SK-N-SH treated with all-trans-retinoic acid at 6 μM for 48 hours (cell line): ENCODE data around the gene LRFN5.

Experiments
- ATAC-seq: fragments of 200-7000 bp; cut with Tn5 transposase; 3 replicates; pipeline ENCODE4 v1.9.1; 2020; ENCODE audit warnings: mild to moderate bottlenecking, moderate library complexity
- ARNTL ChIP-seq: fragments of 450-650 bp; formaldehyde crosslinking; IDR thresholded peaks from 2 replicates; pipeline ENCODE4 v1.5.0; 2020; ENCODE audit warnings: low read depth, mild to moderate bottlenecking, moderate library complexity, borderline replicate concordance
- CSDC2 ChIP-seq: fragments of 250-450 bp; sonication (Bioruptor Pico); IDR thresholded peaks from 2 replicates; pipeline ENCODE4 v1.5.0; 2020; ENCODE audit warnings: mild to moderate bottlenecking, moderate library complexity
- ESRRG ChIP-seq: fragments of 250-450 bp; sonication (Bioruptor Pico); IDR thresholded peaks from 2 replicates; pipeline ENCODE4 v1.6.1; 2021; ENCODE audit warnings: mild to moderate bottlenecking
- GLIS3 ChIP-seq: fragments of 250-450 bp; sonication (Bioruptor Pico); IDR thresholded peaks from 2 replicates; pipeline ENCODE4 v1.5.0; 2020; ENCODE audit warnings: mild to moderate bottlenecking, moderate library complexity
- ISL1 ChIP-seq: fragments of 250-450 bp; sonication (Bioruptor Pico); IDR thresholded peaks from 2 replicates; pipeline ENCODE4 v2.1.2; 2022; ENCODE audit warnings: mild to moderate bottlenecking, moderate library complexity
- OSR1 ChIP-seq: fragments of 250-450 bp; sonication (Bioruptor Pico); IDR thresholded peaks from 2 replicates; pipeline ENCODE4 v1.8.0; 2022; ENCODE audit warnings: moderate library complexity, mild to moderate bottlenecking, inconsistent platforms
- RARB ChIP-seq: fragments of 250-450 bp; sonication (Bioruptor Pico); IDR thresholded peaks from 2 replicates; pipeline ENCODE4 v1.8.0; 2021; ENCODE audit warnings: mild to moderate bottlenecking, moderate library complexity
- SNAI2 ChIP-seq: fragments of 250-450 bp; sonication (Bioruptor Pico); IDR thresholded peaks from 2 replicates; pipeline ENCODE4 v1.5.0; 2020; ENCODE audit warnings: mild to moderate bottlenecking, moderate library complexity
- TCF4 ChIP-seq: fragments of 250-450 bp; sonication (Bioruptor Pico); IDR thresholded peaks from 2 replicates; pipeline ENCODE4 v1.8.0; 2021; ENCODE audit warnings: mild to moderate bottlenecking, moderate library complexity, borderline replicate concordance
- TOX ChIP-seq: fragments of 250-450 bp; sonication (Bioruptor Pico); IDR thresholded peaks from 2 replicates; pipeline ENCODE4 v1.8.0; 2021; ENCODE audit warnings: mild to moderate bottlenecking, moderate library complexity, borderline replicate concordance
- ZC3H10 ChIP-seq: fragments of 250-450 bp; sonication (Bioruptor Pico); IDR thresholded peaks from 2 replicates; pipeline ENCODE4 v1.5.1; 2021; ENCODE audit warnings: mild to moderate bottlenecking, moderate library complexity
- ZFP3 ChIP-seq: fragments of 250-450 bp; sonication (Bioruptor Pico); IDR thresholded peaks from 2 replicates; pipeline ENCODE4 v1.5.0; 2020; ENCODE audit warnings: mild to moderate bottlenecking, moderate library complexity
- ZFP30 ChIP-seq: fragments of 450-650 bp; formaldehyde crosslinking; IDR thresholded peaks from 2 replicates; pipeline ENCODE4 v1.5.0; 2022; ENCODE audit warnings: mild to moderate bottlenecking, moderate library complexity
- ZNF70 ChIP-seq: fragments of 450-650 bp; formaldehyde crosslinking; IDR thresholded peaks from 2 replicates; pipeline ENCODE4 v1.5.0; 2020; ENCODE audit warnings: mild to moderate bottlenecking, moderate library complexity
- ZNF8 ChIP-seq: fragments of 450-650 bp; formaldehyde crosslinking; IDR thresholded peaks from 2 replicates; pipeline ENCODE4 v1.5.0; 2020; ENCODE audit warnings: mild to moderate bottlenecking, moderate library complexity
- TF ChIP-seq, protein P1 (sequence below): fragments of 250-450 bp; sonication (Bioruptor Pico); IDR thresholded peaks from 2 replicates; pipeline ENCODE4 v1.8.0; 2020; ENCODE audit warnings: mild to moderate bottlenecking, moderate library complexity, borderline replicate concordance
- TF ChIP-seq, protein P2 (sequence below): fragments of 250-450 bp; sonication (Bioruptor Pico); IDR thresholded peaks from 2 replicates; pipeline ENCODE4 v1.5.1; 2020; ENCODE audit warnings: low read depth, mild to moderate bottlenecking, moderate library complexity
- TF ChIP-seq, protein P3 (sequence below): fragments of 250-450 bp; sonication (Bioruptor Pico); IDR thresholded peaks from 2 replicates; pipeline ENCODE4 v1.5.1; 2021; ENCODE audit warnings: mild to moderate bottlenecking, moderate library complexity
- TF ChIP-seq, protein P4 (sequence below): fragments of 250-450 bp; sonication (Bioruptor Pico); IDR thresholded peaks from 2 replicates; pipeline ENCODE4 v1.8.0; 2021; ENCODE audit warnings: low read depth, mild to moderate bottlenecking, moderate library complexity, borderline replicate concordance
- TF ChIP-seq, protein P5 (sequence below): fragments of 250-450 bp; sonication (Bioruptor Pico); IDR thresholded peaks from 2 replicates; pipeline ENCODE4 v1.5.0; 2020; ENCODE audit warnings: mild to moderate bottlenecking, moderate library complexity

The LRFN5 gene

DNA sequence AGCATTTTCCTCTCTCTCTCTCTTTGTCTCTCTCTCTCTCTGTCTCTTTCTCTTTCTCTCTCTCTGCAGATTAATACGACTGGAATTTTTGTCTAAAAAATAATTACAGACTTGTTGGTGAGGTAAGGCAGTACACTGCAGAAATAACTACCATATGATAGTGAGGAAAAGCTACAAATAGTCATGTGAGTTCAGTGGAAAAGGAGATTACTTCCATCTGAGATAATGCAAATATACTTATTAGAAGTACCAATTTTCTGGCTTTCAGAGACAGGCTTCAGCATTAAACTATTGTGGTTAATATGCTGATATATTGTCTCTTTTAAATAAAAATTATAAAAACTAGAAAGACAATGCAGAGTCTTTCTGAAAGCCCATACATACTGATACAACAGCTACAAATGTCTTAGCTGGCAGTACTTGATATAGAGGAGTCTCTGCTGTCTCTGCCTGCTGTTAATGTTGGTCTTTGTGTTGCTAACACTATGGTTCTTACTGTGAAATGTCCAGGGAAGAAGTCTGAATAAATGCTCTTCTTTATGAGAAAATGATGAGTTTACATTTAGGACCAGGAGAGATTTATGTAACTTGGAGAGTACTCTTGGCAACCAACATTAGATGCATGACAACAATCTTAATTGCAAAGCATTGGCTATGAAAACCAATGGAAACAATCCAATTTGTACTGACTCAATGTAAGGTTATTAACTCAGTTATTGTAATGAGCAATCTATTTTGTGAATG lies 167.0 kb downstream of the LRFN5 start (continued):
- TF ChIP-seq, protein P1, sequence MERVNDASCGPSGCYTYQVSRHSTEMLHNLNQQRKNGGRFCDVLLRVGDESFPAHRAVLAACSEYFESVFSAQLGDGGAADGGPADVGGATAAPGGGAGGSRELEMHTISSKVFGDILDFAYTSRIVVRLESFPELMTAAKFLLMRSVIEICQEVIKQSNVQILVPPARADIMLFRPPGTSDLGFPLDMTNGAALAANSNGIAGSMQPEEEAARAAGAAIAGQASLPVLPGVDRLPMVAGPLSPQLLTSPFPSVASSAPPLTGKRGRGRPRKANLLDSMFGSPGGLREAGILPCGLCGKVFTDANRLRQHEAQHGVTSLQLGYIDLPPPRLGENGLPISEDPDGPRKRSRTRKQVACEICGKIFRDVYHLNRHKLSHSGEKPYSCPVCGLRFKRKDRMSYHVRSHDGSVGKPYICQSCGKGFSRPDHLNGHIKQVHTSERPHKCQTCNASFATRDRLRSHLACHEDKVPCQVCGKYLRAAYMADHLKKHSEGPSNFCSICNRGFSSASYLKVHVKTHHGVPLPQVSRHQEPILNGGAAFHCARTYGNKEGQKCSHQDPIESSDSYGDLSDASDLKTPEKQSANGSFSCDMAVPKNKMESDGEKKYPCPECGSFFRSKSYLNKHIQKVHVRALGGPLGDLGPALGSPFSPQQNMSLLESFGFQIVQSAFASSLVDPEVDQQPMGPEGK (CRISPR knock-in tag) = no peak
- TF ChIP-seq ARNTL (CRISPR knock-in tag) = no peak
- TF ChIP-seq, all 23 proteins: peak for 0

DNA sequence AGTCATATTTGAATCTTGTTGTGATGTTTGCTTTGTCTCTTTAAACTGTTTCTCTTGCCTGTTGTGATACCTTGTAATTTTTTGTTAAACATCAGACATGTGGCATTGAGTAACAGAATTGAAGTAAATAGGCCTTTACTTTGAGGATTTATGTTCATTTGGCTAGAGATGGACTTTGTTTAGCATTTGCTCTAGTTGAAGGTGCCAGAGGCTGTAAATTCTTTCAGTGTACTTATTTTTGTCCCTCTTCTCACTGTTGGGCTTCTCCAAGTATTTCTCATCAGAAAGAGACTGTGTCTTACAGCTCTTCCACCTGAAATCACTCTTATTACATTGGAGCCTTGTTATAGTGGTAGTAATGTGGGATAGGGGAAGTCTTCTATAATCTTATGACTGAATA lies 175.8 kb downstream of the LRFN5 start:
- no peak for TF ChIP-seq CSDC2 (CRISPR knock-in tag)
- TF ChIP-seq TCF4 (CRISPR knock-in tag) = no peak
- no peak for TF ChIP-seq RARB (CRISPR knock-in tag)
- TF ChIP-seq, protein P2, sequence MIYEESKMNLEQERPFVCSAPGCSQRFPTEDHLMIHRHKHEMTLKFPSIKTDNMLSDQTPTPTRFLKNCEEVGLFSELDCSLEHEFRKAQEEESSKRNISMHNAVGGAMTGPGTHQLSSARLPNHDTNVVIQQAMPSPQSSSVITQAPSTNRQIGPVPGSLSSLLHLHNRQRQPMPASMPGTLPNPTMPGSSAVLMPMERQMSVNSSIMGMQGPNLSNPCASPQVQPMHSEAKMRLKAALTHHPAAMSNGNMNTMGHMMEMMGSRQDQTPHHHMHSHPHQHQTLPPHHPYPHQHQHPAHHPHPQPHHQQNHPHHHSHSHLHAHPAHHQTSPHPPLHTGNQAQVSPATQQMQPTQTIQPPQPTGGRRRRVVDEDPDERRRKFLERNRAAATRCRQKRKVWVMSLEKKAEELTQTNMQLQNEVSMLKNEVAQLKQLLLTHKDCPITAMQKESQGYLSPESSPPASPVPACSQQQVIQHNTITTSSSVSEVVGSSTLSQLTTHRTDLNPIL (CRISPR knock-in tag) = no peak
- TF ChIP-seq ZNF8 (CRISPR knock-in tag) = no peak
- TF ChIP-seq, protein P3, sequence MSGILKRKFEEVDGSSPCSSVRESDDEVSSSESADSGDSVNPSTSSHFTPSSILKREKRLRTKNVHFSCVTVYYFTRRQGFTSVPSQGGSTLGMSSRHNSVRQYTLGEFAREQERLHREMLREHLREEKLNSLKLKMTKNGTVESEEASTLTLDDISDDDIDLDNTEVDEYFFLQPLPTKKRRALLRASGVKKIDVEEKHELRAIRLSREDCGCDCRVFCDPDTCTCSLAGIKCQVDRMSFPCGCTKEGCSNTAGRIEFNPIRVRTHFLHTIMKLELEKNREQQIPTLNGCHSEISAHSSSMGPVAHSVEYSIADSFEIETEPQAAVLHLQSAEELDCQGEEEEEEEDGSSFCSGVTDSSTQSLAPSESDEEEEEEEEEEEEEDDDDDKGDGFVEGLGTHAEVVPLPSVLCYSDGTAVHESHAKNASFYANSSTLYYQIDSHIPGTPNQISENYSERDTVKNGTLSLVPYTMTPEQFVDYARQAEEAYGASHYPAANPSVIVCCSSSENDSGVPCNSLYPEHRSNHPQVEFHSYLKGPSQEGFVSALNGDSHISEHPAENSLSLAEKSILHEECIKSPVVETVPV (CRISPR knock-in tag) = no peak
- TF ChIP-seq, protein P4, sequence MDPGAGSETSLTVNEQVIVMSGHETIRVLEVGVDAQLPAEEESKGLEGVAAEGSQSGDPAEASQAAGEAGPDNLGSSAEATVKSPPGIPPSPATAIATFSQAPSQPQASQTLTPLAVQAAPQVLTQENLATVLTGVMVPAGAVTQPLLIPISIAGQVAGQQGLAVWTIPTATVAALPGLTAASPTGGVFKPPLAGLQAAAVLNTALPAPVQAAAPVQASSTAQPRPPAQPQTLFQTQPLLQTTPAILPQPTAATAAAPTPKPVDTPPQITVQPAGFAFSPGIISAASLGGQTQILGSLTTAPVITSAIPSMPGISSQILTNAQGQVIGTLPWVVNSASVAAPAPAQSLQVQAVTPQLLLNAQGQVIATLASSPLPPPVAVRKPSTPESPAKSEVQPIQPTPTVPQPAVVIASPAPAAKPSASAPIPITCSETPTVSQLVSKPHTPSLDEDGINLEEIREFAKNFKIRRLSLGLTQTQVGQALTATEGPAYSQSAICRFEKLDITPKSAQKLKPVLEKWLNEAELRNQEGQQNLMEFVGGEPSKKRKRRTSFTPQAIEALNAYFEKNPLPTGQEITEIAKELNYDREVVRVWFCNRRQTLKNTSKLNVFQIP (CRISPR knock-in tag) = no peak
- no peak for TF ChIP-seq ZFP3
- TF ChIP-seq, protein P1 (CRISPR knock-in tag) = no peak
- TF ChIP-seq ISL1 = no peak
- TF ChIP-seq OSR1 (CRISPR knock-in tag) = no peak
- TF ChIP-seq GLIS3 = no peak
- TF ChIP-seq, protein P5, sequence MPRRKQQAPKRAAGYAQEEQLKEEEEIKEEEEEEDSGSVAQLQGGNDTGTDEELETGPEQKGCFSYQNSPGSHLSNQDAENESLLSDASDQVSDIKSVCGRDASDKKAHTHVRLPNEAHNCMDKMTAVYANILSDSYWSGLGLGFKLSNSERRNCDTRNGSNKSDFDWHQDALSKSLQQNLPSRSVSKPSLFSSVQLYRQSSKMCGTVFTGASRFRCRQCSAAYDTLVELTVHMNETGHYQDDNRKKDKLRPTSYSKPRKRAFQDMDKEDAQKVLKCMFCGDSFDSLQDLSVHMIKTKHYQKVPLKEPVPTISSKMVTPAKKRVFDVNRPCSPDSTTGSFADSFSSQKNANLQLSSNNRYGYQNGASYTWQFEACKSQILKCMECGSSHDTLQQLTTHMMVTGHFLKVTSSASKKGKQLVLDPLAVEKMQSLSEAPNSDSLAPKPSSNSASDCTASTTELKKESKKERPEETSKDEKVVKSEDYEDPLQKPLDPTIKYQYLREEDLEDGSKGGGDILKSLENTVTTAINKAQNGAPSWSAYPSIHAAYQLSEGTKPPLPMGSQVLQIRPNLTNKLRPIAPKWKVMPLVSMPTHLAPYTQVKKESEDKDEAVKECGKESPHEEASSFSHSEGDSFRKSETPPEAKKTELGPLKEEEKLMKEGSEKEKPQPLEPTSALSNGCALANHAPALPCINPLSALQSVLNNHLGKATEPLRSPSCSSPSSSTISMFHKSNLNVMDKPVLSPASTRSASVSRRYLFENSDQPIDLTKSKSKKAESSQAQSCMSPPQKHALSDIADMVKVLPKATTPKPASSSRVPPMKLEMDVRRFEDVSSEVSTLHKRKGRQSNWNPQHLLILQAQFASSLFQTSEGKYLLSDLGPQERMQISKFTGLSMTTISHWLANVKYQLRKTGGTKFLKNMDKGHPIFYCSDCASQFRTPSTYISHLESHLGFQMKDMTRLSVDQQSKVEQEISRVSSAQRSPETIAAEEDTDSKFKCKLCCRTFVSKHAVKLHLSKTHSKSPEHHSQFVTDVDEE (CRISPR knock-in tag) = no peak
- no peak for TF ChIP-seq ZFP30 (CRISPR knock-in tag)
- TF ChIP-seq, all 23 proteins: peak for 0
- ATAC-seq = no peak

DNA sequence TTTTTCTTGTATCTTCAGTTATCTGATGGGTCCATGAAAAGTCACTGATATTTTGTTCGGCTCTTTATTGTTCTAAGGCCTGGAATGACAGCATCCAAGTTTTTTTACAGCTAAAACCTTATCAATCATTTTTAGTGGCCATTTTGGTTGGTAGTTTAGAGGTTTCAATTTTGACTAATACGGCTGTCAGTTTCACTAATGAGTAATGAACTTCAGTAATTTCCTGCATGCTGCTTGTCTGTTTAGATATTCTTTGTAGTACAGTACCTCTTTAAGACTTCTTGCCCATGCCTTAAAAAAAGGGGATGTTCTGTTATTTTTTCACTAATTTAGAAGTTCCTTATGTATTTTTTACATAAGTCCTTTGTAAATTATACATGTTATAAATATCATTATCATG lies 176.7 kb downstream of the LRFN5 start:
- no peak for ATAC-seq
- no peak for TF ChIP-seq SNAI2 (CRISPR knock-in tag)
- no peak for TF ChIP-seq ARNTL (CRISPR knock-in tag)
- TF ChIP-seq TOX (CRISPR knock-in tag) = no peak
- TF ChIP-seq ZNF70 (CRISPR knock-in tag) = no peak
- no peak for TF ChIP-seq ZFP3
- TF ChIP-seq ZC3H10 (CRISPR knock-in tag) = no peak
- no peak for TF ChIP-seq ESRRG (CRISPR knock-in tag)
